Left hindlimb (tissue), 1 donor: ENCODE results near the gene BMPR1B.
"Not testable (repeated sequence)": the region's sequence is repeated elsewhere in the genome, so short reads cannot be mapped to it uniquely, and the experiment has no call there.

Experiments
- DNase-seq: peaks from one replicate; pipeline ENCODE4 v3.0.0-alpha.2; 2018

Gene BMPR1B

GRCh38 chr4:94841166-94841863 lies 83.6 kb downstream of the BMPR1B start:
- not testable (repeated sequence) for DNase-seq

- no peak for DNase-seq
Observed at GRCh38 chr4:94841864-94842221, 84.1 kb downstream of the BMPR1B start.

- no peak for DNase-seq
Observed at GRCh38 chr4:94843216-94843615, 85.5 kb downstream of the BMPR1B start.

- DNase-seq: no peak
Observed at GRCh38 chr4:94848326-94848725, 90.6 kb downstream of the BMPR1B start.

DNA sequence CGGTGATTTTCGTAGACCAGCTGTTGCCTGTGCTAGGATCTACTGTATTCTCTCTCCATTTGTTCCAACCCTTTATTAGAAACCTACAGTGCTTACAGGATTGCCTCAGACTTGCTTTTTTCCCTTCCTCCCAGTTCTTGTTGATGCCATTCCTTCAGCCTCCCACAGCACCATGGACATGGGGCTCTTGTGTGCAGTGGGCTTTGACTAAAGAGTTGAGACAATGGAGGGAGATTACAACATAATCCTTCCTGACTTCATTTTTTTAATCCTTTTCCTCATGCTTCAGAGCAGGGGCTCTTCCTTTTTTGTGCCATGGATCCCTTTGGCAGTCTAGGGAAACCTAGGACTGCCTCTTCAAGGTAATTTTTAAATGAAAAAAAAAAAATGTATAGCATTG lies 92.1 kb downstream of the BMPR1B start:
- DNase-seq: no peak

GRCh38 chr4:94852616-94853015 lies 94.9 kb downstream of the BMPR1B start:
- DNase-seq: no peak

DNA sequence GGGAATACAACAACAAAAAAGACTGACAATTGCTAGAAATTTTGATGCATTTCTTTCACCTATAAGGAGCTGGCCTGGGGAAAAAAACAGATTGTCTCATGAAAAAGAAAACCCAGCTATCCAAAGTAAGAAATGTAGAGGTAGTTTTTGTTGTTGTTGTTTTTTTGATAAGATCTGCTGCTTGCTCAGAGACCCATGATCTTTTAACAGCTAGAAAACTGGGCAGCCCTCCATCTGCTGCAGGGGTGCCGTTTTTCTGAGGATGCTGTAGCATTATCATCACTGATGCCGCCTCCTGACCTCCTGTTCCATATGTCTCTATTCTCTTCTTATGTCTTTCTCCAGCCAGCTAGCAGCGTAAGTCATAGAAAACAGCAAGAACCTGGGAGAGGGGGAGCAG lies 98.3 kb downstream of the BMPR1B start:
- DNase-seq: no peak

DNA sequence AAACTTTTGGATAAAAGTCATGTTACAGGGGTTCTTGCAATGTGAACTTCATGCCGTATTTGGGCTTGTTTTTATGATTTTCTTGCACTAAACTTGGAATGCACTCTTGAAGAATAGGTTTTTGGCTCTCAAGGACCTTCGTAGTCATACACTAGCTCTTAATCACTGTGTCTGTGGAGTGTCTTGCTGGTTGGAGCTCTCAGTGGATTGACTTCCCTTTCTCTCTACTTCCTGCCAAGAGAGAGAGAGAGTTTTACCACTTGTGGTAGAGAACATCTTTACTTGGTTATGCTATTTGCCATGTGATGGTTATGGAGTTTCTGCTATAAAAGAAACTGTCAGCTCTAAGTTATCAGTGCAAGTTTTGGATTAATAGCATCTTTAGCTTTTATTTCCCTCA lies 112.4 kb downstream of the BMPR1B start:
- DNase-seq: no peak

DNA sequence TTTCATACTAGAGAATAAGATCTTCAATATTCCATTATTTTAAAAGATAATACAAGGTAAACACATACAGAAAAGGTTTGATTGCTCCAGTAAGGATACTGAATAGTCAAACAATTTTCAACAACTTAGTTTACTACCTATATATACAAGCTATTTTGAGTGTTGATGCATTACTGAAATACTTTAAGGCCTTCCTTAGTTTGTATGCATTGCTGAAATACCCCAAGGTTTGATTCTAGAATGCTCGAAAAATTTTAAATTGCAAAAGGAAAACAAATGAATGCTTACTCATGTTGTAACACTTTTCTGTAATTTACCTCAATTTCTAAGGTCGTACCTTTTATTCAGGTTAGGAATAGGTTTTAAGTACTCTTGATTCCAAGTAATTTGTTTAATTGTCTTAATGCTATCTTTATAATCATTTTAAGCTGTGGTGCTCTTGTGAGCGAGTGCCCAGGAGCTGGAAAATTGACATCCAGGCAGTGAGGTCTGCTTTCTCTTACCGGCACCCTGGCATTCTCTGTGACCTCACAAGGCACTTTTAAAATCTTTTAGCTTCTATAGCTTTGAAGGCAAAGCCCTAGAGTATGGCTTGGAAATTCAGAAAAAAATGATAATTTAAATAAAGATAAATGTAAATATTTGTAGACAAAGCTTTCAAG lies 114.0 kb downstream of the BMPR1B start:
- DNase-seq: no peak

DNA sequence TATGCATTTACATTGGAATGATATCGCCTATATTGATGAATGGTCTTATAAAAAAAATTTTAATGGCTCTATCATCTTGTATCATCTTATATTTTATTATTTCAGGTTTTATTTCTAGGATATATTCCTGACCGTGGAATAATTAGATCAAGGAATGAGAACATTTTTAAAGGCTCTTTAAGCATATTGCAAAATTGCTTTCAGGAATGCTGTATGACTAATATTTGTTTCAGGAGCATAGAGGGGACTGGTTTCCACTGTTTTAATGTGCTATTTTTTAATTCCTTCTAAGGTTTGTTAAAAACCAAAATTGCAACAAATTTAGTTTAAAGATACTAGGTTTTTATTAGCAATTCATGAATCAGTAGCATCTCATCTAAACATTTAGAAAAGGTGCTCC lies 120.2 kb downstream of the BMPR1B start:
- no peak for DNase-seq

DNA sequence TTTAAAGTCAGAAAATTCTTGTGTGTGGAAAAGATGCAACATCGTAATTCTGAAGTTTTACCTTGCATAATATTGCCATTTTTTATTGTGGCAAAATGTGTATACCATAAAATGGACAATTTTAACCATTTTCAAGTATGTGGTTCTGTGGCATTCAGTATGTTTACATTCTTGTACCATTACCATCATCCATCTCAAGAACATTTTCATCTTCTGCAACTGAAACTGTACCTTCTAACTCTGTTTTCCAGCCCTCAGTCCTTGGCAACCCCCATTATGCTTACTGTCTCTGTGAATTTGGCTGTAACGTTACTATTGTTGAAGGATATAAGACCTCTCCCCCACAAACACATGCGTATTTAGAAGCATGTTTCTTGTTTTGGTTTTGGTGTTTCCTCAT lies 123.2 kb downstream of the BMPR1B start:
- no peak for DNase-seq

- DNase-seq: no peak
Observed at GRCh38 chr4:94882756-94883155, 125.0 kb downstream of the BMPR1B start.

DNA sequence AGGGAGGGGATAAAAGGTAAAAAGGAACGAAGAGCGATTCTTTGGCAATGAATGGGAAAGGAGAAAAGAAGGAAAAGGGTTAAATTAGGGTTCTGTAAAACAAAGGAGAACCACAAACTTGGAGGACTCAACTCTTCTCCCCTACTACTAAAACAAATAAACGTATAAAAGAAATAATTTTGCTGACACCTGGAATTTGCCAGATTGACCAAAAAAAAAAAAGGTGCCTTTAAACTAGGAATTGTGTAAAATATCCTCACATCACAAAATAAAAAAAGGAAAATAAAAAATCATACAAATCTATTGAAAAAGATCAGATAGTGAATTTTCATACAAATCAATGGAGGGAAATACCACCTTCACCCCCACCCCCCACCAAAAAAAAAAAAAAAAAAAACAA lies 129.3 kb downstream of the BMPR1B start:
- DNase-seq: no peak

DNA sequence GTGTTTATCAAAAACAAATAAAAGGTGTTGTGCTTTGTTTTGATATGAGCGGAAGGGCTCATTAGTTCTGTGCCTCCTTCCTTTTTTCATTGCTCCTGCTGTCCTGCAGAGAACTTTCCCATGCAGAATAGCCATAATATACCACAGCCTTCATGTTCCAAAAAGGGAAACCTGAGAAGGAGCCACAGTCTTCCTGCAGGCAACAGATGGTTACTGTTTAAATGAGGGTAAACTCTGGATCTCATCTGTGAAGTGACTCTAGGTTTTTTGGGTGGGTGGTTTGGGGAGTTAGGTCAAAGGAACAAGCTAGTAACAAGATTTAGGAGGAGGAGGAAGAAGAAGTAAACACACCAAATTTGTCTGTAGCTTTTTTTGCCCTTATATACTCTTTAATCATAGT lies 131.8 kb downstream of the BMPR1B start:
- no peak for DNase-seq

- no peak for DNase-seq
Observed at GRCh38 chr4:94889946-94890345, 132.2 kb downstream of the BMPR1B start.

GRCh38 chr4:94890579-94890978 lies 132.8 kb downstream of the BMPR1B start:
- no peak for DNase-seq

- no peak for DNase-seq
Observed at GRCh38 chr4:94892051-94892450, 134.3 kb downstream of the BMPR1B start.

- no peak for DNase-seq
Observed at GRCh38 chr4:94895081-94895480, 137.3 kb downstream of the BMPR1B start.

DNA sequence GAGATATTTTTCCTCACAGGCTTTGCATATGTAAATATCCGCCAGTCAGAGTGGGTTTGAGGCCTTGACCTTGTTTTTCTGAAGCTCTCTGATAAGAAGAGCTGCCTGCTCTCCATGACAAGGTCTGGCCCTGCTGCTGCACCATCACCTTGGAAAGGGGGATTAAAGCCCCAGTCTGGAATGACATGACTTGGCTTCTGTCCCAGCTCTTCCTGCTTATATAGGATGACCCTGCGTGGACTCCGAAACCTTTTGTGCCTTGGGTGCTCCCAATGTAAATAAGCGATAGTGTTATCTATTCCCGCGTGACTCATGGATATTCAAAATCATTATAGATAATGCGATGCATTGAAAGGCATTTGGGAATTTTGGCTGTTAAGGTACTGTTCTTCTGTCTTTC lies 139.3 kb downstream of the BMPR1B start:
- DNase-seq: no peak

DNA sequence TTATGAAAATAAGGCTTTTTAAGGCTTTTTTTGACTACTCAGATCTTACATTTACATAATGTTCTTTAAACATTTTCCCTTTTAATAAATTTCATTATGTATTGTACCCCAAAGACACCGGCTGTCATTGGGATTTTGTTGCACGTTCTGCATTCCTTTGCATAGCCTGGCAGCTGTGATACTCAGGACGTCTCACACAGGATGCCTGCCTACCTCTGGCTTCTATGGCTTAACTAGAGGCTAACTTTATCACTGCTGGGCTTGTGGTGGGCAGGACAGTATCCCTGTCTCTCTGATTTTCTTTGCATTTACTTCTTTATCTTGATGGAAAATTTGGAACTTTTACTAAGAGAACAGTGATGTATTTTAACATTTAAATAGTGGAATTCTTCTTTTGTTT lies 147.8 kb downstream of the BMPR1B start:
- no peak for DNase-seq

- no peak for DNase-seq
Observed at GRCh38 chr4:94909645-94910044, 151.9 kb downstream of the BMPR1B start.

- DNase-seq: no peak
Observed at GRCh38 chr4:94911106-94911505, 153.4 kb downstream of the BMPR1B start.

DNA sequence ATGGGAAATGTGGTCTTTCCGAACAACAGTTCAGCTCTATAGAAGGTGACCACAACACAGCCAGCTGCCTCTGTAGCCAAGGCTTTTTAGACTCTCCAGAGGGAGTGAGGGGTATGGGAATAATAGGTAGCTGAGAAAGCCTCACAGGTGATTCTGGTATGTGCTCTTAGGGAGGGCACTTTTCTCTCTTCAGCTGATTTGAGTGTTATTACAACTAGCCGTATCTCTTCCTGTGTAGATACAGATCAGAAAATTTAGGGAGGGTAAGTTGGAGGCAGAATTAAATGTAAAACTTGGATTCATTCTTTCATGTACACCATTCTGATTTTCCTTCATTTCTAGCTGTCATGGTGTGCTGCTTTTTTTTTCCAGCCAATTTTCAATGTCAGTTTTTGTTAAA lies 154.9 kb downstream of the BMPR1B start:
- DNase-seq: no peak

DNA sequence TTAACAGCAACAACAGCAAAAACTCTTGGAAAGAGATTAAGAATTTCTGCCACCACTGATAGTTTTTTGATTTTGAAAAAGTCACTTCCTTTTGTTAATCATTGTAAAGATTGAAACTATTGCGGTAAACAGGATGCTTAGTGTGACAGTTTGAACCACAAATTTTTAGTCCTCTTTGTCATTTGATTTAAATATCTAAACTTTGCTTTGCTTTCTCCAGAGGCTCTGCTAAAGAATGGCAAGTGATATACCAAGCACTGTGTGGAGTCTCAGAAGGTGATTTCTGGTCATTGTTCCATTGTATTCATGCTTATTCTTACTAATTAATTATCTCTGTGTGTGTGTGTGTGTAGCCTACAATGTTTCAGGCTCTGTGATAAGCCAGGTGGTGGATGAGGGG lies 155.6 kb downstream of the BMPR1B start:
- DNase-seq: no peak

DNA sequence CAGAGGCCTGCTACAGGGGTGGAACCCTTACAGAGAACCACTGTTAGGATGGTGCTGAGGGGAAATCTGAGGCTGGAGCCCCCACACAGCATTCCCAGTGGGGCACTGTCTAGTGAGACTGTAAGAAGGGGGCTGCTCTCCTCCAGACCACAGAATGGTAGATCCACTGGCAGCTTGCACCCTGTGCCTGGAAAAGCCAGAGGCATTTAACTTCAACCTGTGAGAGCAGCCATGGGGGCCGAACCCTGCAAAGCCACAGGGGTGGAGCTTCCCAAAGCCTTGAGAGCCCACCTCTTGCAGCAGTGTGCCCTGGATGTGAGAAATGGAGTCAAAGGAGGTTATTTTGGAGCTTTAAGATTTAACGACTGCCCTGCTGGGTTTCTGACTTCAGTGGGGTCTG lies 159.4 kb downstream of the BMPR1B start:
- DNase-seq: no peak
